ENCODE measurements around the gene MRE11.

MRE11 gene

DNA sequence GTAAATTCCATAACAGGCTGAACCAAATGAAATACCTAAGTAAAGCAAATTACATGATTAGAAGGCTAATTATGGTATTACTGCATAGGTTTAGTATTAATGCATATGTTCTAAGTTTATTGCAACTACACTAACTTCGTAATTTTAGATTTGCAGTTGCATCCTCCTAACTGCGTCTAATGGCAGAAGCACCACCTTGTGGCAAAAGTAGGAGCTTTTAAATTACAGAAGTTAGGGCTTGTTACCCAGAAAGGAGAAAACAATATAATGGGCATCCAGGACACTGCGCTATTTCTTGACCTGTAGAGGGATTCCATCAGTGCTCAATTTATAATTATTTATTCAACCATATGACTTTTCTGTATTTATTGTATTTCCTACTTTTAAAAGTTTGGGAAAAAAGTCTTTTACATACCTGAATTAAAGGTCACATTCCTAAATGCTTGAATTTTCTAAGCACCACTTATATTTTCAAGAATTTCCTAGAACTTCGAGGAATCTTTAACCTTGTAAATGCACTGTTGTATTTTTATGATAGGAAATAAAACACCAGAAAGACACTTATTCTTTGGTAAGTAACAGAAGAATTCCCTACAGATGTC, 76.2 kb downstream of the MRE11 start:
- peak; percentile 89 for ATAC-seq
- TF ChIP-seq, protein P1, sequence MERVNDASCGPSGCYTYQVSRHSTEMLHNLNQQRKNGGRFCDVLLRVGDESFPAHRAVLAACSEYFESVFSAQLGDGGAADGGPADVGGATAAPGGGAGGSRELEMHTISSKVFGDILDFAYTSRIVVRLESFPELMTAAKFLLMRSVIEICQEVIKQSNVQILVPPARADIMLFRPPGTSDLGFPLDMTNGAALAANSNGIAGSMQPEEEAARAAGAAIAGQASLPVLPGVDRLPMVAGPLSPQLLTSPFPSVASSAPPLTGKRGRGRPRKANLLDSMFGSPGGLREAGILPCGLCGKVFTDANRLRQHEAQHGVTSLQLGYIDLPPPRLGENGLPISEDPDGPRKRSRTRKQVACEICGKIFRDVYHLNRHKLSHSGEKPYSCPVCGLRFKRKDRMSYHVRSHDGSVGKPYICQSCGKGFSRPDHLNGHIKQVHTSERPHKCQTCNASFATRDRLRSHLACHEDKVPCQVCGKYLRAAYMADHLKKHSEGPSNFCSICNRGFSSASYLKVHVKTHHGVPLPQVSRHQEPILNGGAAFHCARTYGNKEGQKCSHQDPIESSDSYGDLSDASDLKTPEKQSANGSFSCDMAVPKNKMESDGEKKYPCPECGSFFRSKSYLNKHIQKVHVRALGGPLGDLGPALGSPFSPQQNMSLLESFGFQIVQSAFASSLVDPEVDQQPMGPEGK (CRISPR knock-in tag; IDR thresholded peaks at IDR 0.05; ENCODE audit: borderline replicate concordance), result no peak
- TF ChIP-seq OSR1 (CRISPR knock-in tag; IDR thresholded peaks at IDR 0.05), result no peak
- TF ChIP-seq ARNTL (CRISPR knock-in tag; IDR thresholded peaks at IDR 0.05; ENCODE audit: borderline replicate concordance, low read depth), result no peak
- no peak for TF ChIP-seq TCF4 (CRISPR knock-in tag; IDR thresholded peaks at IDR 0.05; ENCODE audit: borderline replicate concordance)
- TF ChIP-seq, protein P2, sequence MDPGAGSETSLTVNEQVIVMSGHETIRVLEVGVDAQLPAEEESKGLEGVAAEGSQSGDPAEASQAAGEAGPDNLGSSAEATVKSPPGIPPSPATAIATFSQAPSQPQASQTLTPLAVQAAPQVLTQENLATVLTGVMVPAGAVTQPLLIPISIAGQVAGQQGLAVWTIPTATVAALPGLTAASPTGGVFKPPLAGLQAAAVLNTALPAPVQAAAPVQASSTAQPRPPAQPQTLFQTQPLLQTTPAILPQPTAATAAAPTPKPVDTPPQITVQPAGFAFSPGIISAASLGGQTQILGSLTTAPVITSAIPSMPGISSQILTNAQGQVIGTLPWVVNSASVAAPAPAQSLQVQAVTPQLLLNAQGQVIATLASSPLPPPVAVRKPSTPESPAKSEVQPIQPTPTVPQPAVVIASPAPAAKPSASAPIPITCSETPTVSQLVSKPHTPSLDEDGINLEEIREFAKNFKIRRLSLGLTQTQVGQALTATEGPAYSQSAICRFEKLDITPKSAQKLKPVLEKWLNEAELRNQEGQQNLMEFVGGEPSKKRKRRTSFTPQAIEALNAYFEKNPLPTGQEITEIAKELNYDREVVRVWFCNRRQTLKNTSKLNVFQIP (CRISPR knock-in tag; IDR thresholded peaks at IDR 0.05; ENCODE audit: borderline replicate concordance, low read depth), result no peak
- no peak for TF ChIP-seq SNAI2 (CRISPR knock-in tag; IDR thresholded peaks at IDR 0.05)
- TF ChIP-seq TOX (CRISPR knock-in tag; IDR thresholded peaks at IDR 0.05; ENCODE audit: borderline replicate concordance), result no peak
- TF ChIP-seq PPARA (CRISPR knock-in tag; IDR thresholded peaks at IDR 0.05; ENCODE audit: borderline replicate concordance), result no peak
- TF ChIP-seq, protein P3, sequence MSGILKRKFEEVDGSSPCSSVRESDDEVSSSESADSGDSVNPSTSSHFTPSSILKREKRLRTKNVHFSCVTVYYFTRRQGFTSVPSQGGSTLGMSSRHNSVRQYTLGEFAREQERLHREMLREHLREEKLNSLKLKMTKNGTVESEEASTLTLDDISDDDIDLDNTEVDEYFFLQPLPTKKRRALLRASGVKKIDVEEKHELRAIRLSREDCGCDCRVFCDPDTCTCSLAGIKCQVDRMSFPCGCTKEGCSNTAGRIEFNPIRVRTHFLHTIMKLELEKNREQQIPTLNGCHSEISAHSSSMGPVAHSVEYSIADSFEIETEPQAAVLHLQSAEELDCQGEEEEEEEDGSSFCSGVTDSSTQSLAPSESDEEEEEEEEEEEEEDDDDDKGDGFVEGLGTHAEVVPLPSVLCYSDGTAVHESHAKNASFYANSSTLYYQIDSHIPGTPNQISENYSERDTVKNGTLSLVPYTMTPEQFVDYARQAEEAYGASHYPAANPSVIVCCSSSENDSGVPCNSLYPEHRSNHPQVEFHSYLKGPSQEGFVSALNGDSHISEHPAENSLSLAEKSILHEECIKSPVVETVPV (CRISPR knock-in tag; IDR thresholded peaks at IDR 0.05), result no peak
- TF ChIP-seq, protein P4, sequence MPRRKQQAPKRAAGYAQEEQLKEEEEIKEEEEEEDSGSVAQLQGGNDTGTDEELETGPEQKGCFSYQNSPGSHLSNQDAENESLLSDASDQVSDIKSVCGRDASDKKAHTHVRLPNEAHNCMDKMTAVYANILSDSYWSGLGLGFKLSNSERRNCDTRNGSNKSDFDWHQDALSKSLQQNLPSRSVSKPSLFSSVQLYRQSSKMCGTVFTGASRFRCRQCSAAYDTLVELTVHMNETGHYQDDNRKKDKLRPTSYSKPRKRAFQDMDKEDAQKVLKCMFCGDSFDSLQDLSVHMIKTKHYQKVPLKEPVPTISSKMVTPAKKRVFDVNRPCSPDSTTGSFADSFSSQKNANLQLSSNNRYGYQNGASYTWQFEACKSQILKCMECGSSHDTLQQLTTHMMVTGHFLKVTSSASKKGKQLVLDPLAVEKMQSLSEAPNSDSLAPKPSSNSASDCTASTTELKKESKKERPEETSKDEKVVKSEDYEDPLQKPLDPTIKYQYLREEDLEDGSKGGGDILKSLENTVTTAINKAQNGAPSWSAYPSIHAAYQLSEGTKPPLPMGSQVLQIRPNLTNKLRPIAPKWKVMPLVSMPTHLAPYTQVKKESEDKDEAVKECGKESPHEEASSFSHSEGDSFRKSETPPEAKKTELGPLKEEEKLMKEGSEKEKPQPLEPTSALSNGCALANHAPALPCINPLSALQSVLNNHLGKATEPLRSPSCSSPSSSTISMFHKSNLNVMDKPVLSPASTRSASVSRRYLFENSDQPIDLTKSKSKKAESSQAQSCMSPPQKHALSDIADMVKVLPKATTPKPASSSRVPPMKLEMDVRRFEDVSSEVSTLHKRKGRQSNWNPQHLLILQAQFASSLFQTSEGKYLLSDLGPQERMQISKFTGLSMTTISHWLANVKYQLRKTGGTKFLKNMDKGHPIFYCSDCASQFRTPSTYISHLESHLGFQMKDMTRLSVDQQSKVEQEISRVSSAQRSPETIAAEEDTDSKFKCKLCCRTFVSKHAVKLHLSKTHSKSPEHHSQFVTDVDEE (CRISPR knock-in tag; IDR thresholded peaks at IDR 0.05), result no peak
- TF ChIP-seq CSDC2 (CRISPR knock-in tag; IDR thresholded peaks at IDR 0.05), result no peak
- no peak for TF ChIP-seq BACH2 (CRISPR knock-in tag; IDR thresholded peaks at IDR 0.05; ENCODE audit: borderline replicate concordance)
- no peak for TF ChIP-seq RARB (CRISPR knock-in tag; IDR thresholded peaks at IDR 0.05)
- TF ChIP-seq, protein P5, sequence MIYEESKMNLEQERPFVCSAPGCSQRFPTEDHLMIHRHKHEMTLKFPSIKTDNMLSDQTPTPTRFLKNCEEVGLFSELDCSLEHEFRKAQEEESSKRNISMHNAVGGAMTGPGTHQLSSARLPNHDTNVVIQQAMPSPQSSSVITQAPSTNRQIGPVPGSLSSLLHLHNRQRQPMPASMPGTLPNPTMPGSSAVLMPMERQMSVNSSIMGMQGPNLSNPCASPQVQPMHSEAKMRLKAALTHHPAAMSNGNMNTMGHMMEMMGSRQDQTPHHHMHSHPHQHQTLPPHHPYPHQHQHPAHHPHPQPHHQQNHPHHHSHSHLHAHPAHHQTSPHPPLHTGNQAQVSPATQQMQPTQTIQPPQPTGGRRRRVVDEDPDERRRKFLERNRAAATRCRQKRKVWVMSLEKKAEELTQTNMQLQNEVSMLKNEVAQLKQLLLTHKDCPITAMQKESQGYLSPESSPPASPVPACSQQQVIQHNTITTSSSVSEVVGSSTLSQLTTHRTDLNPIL (CRISPR knock-in tag; IDR thresholded peaks at IDR 0.05; ENCODE audit: low read depth), result no peak
- TF ChIP-seq ZNF70 (CRISPR knock-in tag; IDR thresholded peaks at IDR 0.05), result no peak
- TF ChIP-seq ZC3H10 (CRISPR knock-in tag; IDR thresholded peaks at IDR 0.05), result no peak
- TF ChIP-seq ZFP3 (CRISPR knock-in tag; IDR thresholded peaks at IDR 0.05), result no peak
- no peak for TF ChIP-seq ESRRG (CRISPR knock-in tag; IDR thresholded peaks at IDR 0.05)
- TF ChIP-seq ZFP30 (CRISPR knock-in tag; IDR thresholded peaks at IDR 0.05), result no peak
- TF ChIP-seq ISL1 (CRISPR knock-in tag; IDR thresholded peaks at IDR 0.05), result no peak

DNA sequence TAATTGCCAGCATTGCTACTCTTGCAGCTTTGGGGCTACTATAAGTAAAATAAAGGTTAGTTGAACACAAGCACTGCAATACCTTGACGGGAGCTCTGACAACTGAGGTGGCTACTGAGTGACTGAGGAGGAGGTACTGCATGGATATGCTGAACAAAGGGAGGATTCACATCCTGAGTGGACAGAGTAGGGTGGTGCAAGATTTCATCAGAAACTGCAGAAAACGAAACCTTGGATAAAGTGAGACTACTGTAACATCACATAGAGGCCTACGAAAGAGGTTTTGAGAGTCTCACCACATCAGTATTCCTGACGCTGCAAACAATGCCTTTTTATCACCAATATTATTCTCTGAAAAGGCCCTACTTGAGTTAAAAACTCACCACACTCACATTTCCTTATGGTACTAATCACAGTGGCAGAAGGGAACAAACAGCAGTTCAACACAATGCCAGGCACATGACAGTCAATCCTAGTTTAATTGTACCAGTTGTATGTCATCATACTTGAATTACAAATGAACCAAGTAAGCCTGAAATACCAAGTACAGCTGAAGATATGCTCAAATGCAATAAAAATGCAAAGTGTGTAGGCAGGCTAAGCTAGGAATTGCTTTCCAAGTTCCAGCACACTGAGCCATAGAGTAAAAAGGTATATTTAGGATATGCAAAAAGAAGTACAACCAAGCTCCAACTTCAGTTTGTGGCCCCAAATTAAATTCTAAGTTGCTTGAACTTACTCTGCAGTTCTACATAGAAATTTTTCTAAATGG, 88.4 kb downstream of the MRE11 start:
- TF ChIP-seq, protein P2 (CRISPR knock-in tag; IDR thresholded peaks at IDR 0.05; ENCODE audit: borderline replicate concordance, low read depth), result no peak
- no peak for TF ChIP-seq BACH2 (CRISPR knock-in tag; IDR thresholded peaks at IDR 0.05; ENCODE audit: borderline replicate concordance)
- no peak for TF ChIP-seq TCF4 (CRISPR knock-in tag; IDR thresholded peaks at IDR 0.05; ENCODE audit: borderline replicate concordance)
- TF ChIP-seq, protein P5 (CRISPR knock-in tag; IDR thresholded peaks at IDR 0.05; ENCODE audit: low read depth), result no peak
- TF ChIP-seq ZNF565 (CRISPR knock-in tag; conservative IDR thresholded peaks at IDR 0.05; ENCODE audit: low read depth), result no peak
- ATAC-seq, result no peak

Measured in SK-N-SH treated with all-trans-retinoic acid at 6 μM for 48 hours (cell line).